A549 (cell line): ENCODE measurements around the gene PDIA6. TPM values are rescaled to one million over a fixed set of nuclear protein-coding genes. Genes with fewer than 3 reads are reported as not detected.

ENCODE experiments used
- ATAC-seq, 2 experiments: fragments of 200-7000 bp in 1 of 2; fragments of >200 bp in 1 of 2; cut with Nextera tagmentation in 1 of 2; cut with Tn5 transposase in 1 of 2; 3 replicates each; pipeline versions ENCODE4 v1.8.0 to v1.9.1; 2018 to 2020; ENCODE audit warnings: mild to moderate bottlenecking in 1 of 2, moderate library complexity in 1 of 2
- CTCF ChIA-PET: fragments of 300-600 bp; sonication (Branson Sonifier 250); formaldehyde crosslinking; extraction: SDS; loops from one replicate; lab custom pipeline; 2021; ENCODE audit warnings: antibody characterized with exemption, inconsistent platforms; lab: Yijun Ruan, JAX
- POLR2A ChIA-PET: fragments of 350-600 bp; formaldehyde crosslinking; extraction: SDS; loops from one replicate; lab custom pipeline; 2021; ENCODE audit warnings: antibody characterized with exemption, inconsistent platforms; lab: Yijun Ruan, JAX
- DNase-seq, 2 experiments: peaks; one replicate each; pipeline versions ENCODE4 v3.0.0 to v3.0.0-alpha.2; 2011 to 2016; ENCODE audit warnings: low read depth in 1 of 2, low spot score in 1 of 2
- FAIRE-seq: peaks from 2 replicates; lab custom pipeline; 2011; peaks lifted over from hg19 to GRCh38; lab: Jason Lieb, UNC
- H3K27ac ChIP-seq, 2 experiments: fragments of >200 bp; sonication (Bioruptor Twin); formaldehyde crosslinking; 3 replicates each; pipeline ENCODE4 v1.5.1; 2016 to 2017
- H3K4me1 ChIP-seq: fragments of >200 bp; sonication (Bioruptor Twin); formaldehyde crosslinking; 3 replicates; pipeline ENCODE4 v1.6.1; 2016
- H3K4me2 ChIP-seq: fragments of >200 bp; sonication (Bioruptor Twin); formaldehyde crosslinking; 3 replicates; pipeline ENCODE4 v1.6.1; 2016
- H3K4me3 ChIP-seq: fragments of >200 bp; sonication (Bioruptor Twin); formaldehyde crosslinking; 3 replicates; pipeline ENCODE4 v1.5.1; 2016
- H3K9me3 ChIP-seq: fragments of >200 bp; sonication (Bioruptor Twin); formaldehyde crosslinking; 3 replicates; pipeline ENCODE4 v1.6.1; 2016
- BHLHE40 ChIP-seq: IDR thresholded peaks from 2 replicates; pipeline ENCODE4 v1.6.1; 2012; ENCODE audit warnings: low read depth, low read length, inconsistent platforms
- CBX2 ChIP-seq: fragments of 200-600 bp; sonication (generic); IDR thresholded peaks from 2 replicates; pipeline ENCODE4 v1.6.1; 2016; ENCODE audit warnings: low read depth, mild to moderate bottlenecking, borderline replicate concordance
- CBX8 ChIP-seq: fragments of 200-600 bp; sonication (generic); IDR thresholded peaks from 2 replicates; pipeline ENCODE4 v1.6.1; 2016
- CEBPB ChIP-seq, 2 experiments: fragments of >200 bp in 1 of 2; sonication (Bioruptor Twin) in 1 of 2; formaldehyde crosslinking in 1 of 2; IDR thresholded peaks; 2 replicates each; pipeline ENCODE4 v1.6.1; 2012 to 2016
- CHD2 ChIP-seq: fragments of 150-350 bp; IDR thresholded peaks from 2 replicates; pipeline ENCODE4 v1.6.1; 2014; ENCODE audit warnings: low read length; ENCODE audit not compliant: partially characterized antibody
- EP300 ChIP-seq, 2 experiments: fragments of >200 bp; sonication (Bioruptor Twin); formaldehyde crosslinking; IDR thresholded peaks; 2 replicates in 1 of 2; 3 replicates in 1 of 2; pipeline ENCODE4 v1.6.1; 2016 to 2017
- ESRRA ChIP-seq: fragments of 150-350 bp; IDR thresholded peaks from 2 replicates; pipeline ENCODE4 v1.6.1; 2014; ENCODE audit warnings: mild to moderate bottlenecking, low read length, borderline replicate concordance
- FOSB ChIP-seq: fragments of 250-450 bp; sonication (Bioruptor Pico); IDR thresholded peaks from 2 replicates; pipeline ENCODE4 v1.5.0; 2020; ENCODE audit warnings: mild to moderate bottlenecking, moderate library complexity
- GATA3 ChIP-seq: IDR thresholded peaks from 2 replicates; pipeline ENCODE4 v1.6.1; 2012; ENCODE audit warnings: borderline replicate concordance
- HDAC2 ChIP-seq: fragments of 200-600 bp; sonication (generic); IDR thresholded peaks from 2 replicates; pipeline ENCODE4 v1.6.1; 2016
- JUNB ChIP-seq: fragments of >200 bp; sonication (Bioruptor Twin); formaldehyde crosslinking; IDR thresholded peaks from 2 replicates; pipeline ENCODE4 v1.6.1; 2016
- KDM5A ChIP-seq: fragments of 200-600 bp; sonication (generic); IDR thresholded peaks from 2 replicates; pipeline ENCODE4 v1.6.1; 2016; ENCODE audit warnings: antibody characterized with exemption, mild to moderate bottlenecking
- MAZ ChIP-seq: fragments of 150-350 bp; IDR thresholded peaks from 2 replicates; pipeline ENCODE4 v1.6.1; 2014; ENCODE audit warnings: antibody characterized with exemption, low read depth, low read length, borderline replicate concordance
- NPAS2 ChIP-seq: fragments of 250-450 bp; sonication (Bioruptor Pico); IDR thresholded peaks from 2 replicates; pipeline ENCODE4 v1.8.0; 2022; ENCODE audit warnings: mild to moderate bottlenecking, moderate library complexity, borderline replicate concordance
- NR3C1 ChIP-seq: fragments of >200 bp; sonication (Bioruptor Twin); formaldehyde crosslinking; IDR thresholded peaks from 3 replicates; pipeline ENCODE4 v1.6.1; 2017
- PHF8 ChIP-seq: fragments of 200-600 bp; sonication (generic); IDR thresholded peaks from 2 replicates; pipeline ENCODE4 v1.6.1; 2016; ENCODE audit warnings: low read depth, mild to moderate bottlenecking, antibody characterized with exemption, moderate library complexity, borderline replicate concordance
- RAD21 ChIP-seq, 2 experiments: fragments of >200 bp in 1 of 2; sonication (Bioruptor Twin) in 1 of 2; formaldehyde crosslinking in 1 of 2; IDR thresholded peaks in 1 of 2; conservative IDR thresholded peaks in 1 of 2; 2 replicates in 1 of 2; 3 replicates in 1 of 2; pipeline ENCODE4 v1.6.1; 2012 to 2018; ENCODE audit warnings: inconsistent platforms in 1 of 2
- SREBF2 ChIP-seq: fragments of 450-650 bp; IDR thresholded peaks from 2 replicates; pipeline ENCODE4 v1.6.1; 2014; ENCODE audit warnings: mild to moderate bottlenecking, moderate library complexity
- TFCP2L1 ChIP-seq: fragments of 250-450 bp; sonication (Bioruptor Pico); IDR thresholded peaks from 2 replicates; pipeline ENCODE4 v1.5.0; 2021; ENCODE audit warnings: mild to moderate bottlenecking
- WGBS: methylation state at CpG from one replicate; pipeline ENCODE4 v1.1.6; 2017; ENCODE audit errors: missing lambda C conversion rate; 5-methylcytosine and 5-hydroxymethylcytosine counted together
- polyA plus RNA-seq, 4 experiments: library from polyadenylated mRNA; depleted of rRNA in 3 of 4; stranded (reverse); fragments of >200 nt; fragmentation: RNase III in 1 of 4; extraction: RNeasy Plus Mini Kit Qiagen cat#74134 plus additional on column Dnase treatment in 1 of 4; gene quantifications; 2 replicates in 3 of 4; 3 replicates in 1 of 4; pipeline ENCODE4 v1.2.3, GENCODE V29; 2011 to 2017
- TF ChIP-seq, protein P1 (sequence below): fragments of >200 bp; sonication (Bioruptor Twin); formaldehyde crosslinking; IDR thresholded peaks from 2 replicates; pipeline ENCODE4 v1.6.1; 2016
- TF ChIP-seq, protein P2 (sequence below): fragments of >200 bp; sonication (Bioruptor Twin); formaldehyde crosslinking; IDR thresholded peaks from 3 replicates; pipeline ENCODE4 v1.6.1; 2016
- TF ChIP-seq, protein P3 (sequence below): IDR thresholded peaks from 2 replicates; pipeline ENCODE4 v1.6.1; 2012
- TF ChIP-seq, protein P4 (sequence below): fragments of 450-650 bp; IDR thresholded peaks from 2 replicates; pipeline ENCODE4 v1.6.1; 2014; ENCODE audit warnings: antibody characterized with exemption

The PDIA6 gene
- polyA plus RNA-seq, 2 of the 4 experiments (the other 2 are of a cell fraction): 322 to 442 TPM

DNA sequence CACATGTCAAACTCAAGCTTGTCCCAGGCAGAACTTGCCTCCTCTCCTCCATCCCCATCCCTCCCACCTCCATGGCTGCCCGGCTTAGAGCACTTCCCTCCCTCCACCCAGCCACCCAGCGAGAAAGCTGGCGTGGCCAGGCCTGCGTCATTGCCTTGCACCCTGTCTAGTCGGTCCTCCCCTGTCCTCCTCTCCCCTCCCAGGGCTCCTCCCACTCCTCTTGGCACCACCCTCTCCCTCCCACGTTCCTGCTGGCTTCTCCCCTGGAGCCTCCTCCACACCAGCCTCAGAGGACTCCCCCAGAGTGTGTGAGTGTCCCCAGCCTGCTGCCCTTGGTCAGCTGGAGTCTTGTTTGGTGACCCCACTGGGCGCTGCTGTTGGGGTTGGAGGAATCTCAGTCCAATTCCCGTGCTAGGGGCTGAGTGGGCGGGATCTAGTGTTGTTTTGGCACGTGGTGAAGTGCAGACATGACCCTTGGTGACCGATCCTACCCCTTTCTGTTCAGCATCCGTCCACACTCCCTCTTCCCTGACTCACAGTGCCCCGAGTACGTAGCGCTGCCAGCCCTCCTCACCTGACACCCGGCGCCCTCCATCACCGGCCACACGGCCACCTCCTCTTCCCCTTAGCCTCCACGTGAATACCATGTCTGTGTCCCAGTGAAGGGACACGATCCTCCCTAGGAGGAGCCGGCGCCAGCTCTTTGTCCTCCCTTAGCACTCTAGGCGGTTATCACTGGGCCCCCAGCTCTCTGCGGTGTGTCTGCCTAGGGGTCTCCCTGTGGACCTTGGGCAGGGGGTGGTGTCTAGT is 49.7 kb downstream of the PDIA6 start:
- Histone ChIP-seq H3K27ac (0 out of 6 replicates have a peak overlapping the region, but pooled peaks of 1 of the 2 experiments have one; percentile 8), H3K4me3 (no peak overlapping the region), H3K9me3 (no peaks in the 10 kb centered on the region), H3K4me2 (peak overlapping the region; percentile 12; the same call in 1 of the 3 replicates), H3K4me1 (no peaks in the 10 kb centered on the region)
- POLR2A ChIA-PET: interaction anchor here (0.7 kb wide), 1 partner anchor 15 kb away, joined by 7 read pairs; no protein-coding TSS in a partner anchor
- WGBS: 58% methylated on average over 21 of the region's 25 CpGs
- FAIRE-seq (no peak), DNase-seq (no peak), ATAC-seq (peak; percentile 24 to 55; a peak in 3 of 6 replicates)
- TF ChIP-seq, protein P1, sequence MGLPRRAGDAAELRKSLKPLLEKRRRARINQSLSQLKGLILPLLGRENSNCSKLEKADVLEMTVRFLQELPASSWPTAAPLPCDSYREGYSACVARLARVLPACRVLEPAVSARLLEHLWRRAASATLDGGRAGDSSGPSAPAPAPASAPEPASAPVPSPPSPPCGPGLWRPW: no peak
- TF ChIP-seq BHLHE40 (no peak), NPAS2 (CRISPR knock-in tag) (no peak), CEBPB (IDR thresholded peaks at IDR 0.05) (no peak), CHD2 (no peak), MAZ (no peak), RAD21 (conservative IDR thresholded peaks at IDR 0.05 in 1 of 2, IDR thresholded peaks at IDR 0.05 in 1 of 2) (no peak), NR3C1 (no peak), CBX8 (no peak)
- TF ChIP-seq, protein P2, sequence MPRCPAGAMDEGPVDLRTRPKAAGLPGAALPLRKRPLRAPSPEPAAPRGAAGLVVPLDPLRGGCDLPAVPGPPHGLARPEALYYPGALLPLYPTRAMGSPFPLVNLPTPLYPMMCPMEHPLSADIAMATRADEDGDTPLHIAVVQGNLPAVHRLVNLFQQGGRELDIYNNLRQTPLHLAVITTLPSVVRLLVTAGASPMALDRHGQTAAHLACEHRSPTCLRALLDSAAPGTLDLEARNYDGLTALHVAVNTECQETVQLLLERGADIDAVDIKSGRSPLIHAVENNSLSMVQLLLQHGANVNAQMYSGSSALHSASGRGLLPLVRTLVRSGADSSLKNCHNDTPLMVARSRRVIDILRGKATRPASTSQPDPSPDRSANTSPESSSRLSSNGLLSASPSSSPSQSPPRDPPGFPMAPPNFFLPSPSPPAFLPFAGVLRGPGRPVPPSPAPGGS: no peak
- CTCF ChIA-PET: interaction anchor here (1.2 to 1.5 kb wide), 2 partner anchors 10 to 12 kb away, joined by 3 read pairs; no protein-coding TSS in a partner anchor

- no peak for FAIRE-seq
- Histone ChIP-seq H3K4me3 (no peak overlapping the region), H3K27ac (no peak overlapping the region), H3K4me2 (no peak overlapping the region), H3K4me1 (no peaks in the 10 kb centered on the region), H3K9me3 (no peaks in the 10 kb centered on the region)
- 77% methylated on average over 9 of the region's 9 CpGs for WGBS
- CTCF ChIA-PET: no interaction called here
- no peak for ATAC-seq
- TF ChIP-seq TFCP2L1 (CRISPR knock-in tag) (no peak), RAD21 (conservative IDR thresholded peaks at IDR 0.05 in 1 of 2, IDR thresholded peaks at IDR 0.05 in 1 of 2) (no peak), CBX2 (no peak), FOSB (CRISPR knock-in tag) (no peak), KDM5A (no peak), CBX8 (no peak), ESRRA (no peak), NPAS2 (CRISPR knock-in tag) (no peak), EP300 (IDR thresholded peaks at IDR 0.05) (no peak), GATA3 (no peak), HDAC2 (no peak), SREBF2 (no peak), JUNB (no peak), PHF8 (no peak)
- TF ChIP-seq, protein P3, sequence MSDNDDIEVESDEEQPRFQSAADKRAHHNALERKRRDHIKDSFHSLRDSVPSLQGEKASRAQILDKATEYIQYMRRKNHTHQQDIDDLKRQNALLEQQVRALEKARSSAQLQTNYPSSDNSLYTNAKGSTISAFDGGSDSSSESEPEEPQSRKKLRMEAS: no peak
- TF ChIP-seq, protein P4, sequence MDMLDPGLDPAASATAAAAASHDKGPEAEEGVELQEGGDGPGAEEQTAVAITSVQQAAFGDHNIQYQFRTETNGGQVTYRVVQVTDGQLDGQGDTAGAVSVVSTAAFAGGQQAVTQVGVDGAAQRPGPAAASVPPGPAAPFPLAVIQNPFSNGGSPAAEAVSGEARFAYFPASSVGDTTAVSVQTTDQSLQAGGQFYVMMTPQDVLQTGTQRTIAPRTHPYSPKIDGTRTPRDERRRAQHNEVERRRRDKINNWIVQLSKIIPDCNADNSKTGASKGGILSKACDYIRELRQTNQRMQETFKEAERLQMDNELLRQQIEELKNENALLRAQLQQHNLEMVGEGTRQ: no peak
- DNase-seq: no peak
- POLR2A ChIA-PET: no interaction called here
These were observed 51.0 kb downstream of the PDIA6 start for GRCh38 chr2:10761591-10761990.
